HepG2 (cell line): ENCODE results near the gene GGA1. TPM values are rescaled to one million over a fixed set of nuclear protein-coding genes. Genes with fewer than 3 reads are reported as not detected.

ENCODE experiments used
- ATAC-seq: fragments of 200-7000 bp; cut with Tn5 transposase; 3 replicates; pipeline ENCODE4 v1.9.1; 2020; ENCODE audit warnings: mild to moderate bottlenecking, moderate library complexity
- BruUV-seq: library from RNA; stranded (reverse); fragments of 400-500 nt; replicated peaks from 2 replicates; lab custom pipeline; 2021; lab: Mats Ljungman, UMichigan
- CTCF ChIA-PET: fragments of 300-600 bp; formaldehyde crosslinking; extraction: SDS; loops from one replicate; lab custom pipeline; 2021; ENCODE audit warnings: low total read pairs, inconsistent platforms, low intra/inter-chr PET ratio; lab: Yijun Ruan, JAX
- POLR2A ChIA-PET: fragments of 350-600 bp; sonication (Branson Sonifier 250); formaldehyde crosslinking; loops from one replicate; lab custom pipeline; 2020; ENCODE audit warnings: antibody characterized with exemption, inconsistent platforms; lab: Yijun Ruan, JAX
- DNase-seq: peaks from one replicate; pipeline ENCODE4 v3.0.0-alpha.2; 2015; ENCODE audit warnings: low spot score
- FAIRE-seq: peaks from 3 replicates; lab custom pipeline; 2011; peaks lifted over from hg19 to GRCh38; lab: Jason Lieb, UNC
- H2AFZ ChIP-seq: one replicate; pipeline ENCODE4 v1.6.1; 2011; ENCODE audit warnings: low read length, inconsistent platforms
- H3K27ac ChIP-seq: fragments of 300-600 bp; 3 replicates; pipeline ENCODE4 v1.8.0; 2011; ENCODE audit warnings: mixed run types, mild to moderate bottlenecking, mixed read lengths, low read length, inconsistent platforms; ENCODE audit not compliant: insufficient read depth; ENCODE audit errors: extremely low read length
- H3K27me3 ChIP-seq, 2 experiments: fragments of 200-600 bp in 1 of 2; 2 replicates in 1 of 2; 3 replicates in 1 of 2; pipeline versions ENCODE4 v1.6.0 to v1.8.0; 2011; ENCODE audit warnings: low read length in 2 of 2, mild to moderate bottlenecking in 2 of 2, moderate library complexity in 2 of 2, inconsistent platforms in 1 of 2; ENCODE audit not compliant: insufficient read depth in 2 of 2, control insufficient read depth in 1 of 2
- H3K36me3 ChIP-seq, 2 experiments: fragments of 200-600 bp in 1 of 2; replicated peaks in 1 of 2; 2 replicates in 1 of 2; 3 replicates in 1 of 2; pipeline versions ENCODE4 v1.5.1 to v1.8.0; 2011; ENCODE audit warnings: low read length in 2 of 2, inconsistent platforms in 1 of 2; ENCODE audit not compliant: insufficient read depth in 2 of 2, control insufficient read depth in 1 of 2
- H3K4me1 ChIP-seq: 2 replicates; pipeline ENCODE4 v1.5.1; 2012; ENCODE audit warnings: low read length, inconsistent platforms; ENCODE audit not compliant: insufficient read depth
- H3K4me2 ChIP-seq: 2 replicates; pipeline ENCODE4 v1.6.0; 2011; ENCODE audit warnings: low read depth, low read length, inconsistent platforms
- H3K4me3 ChIP-seq, 3 experiments: fragments of 200-600 bp in 1 of 3; sonication (generic), shearing (Covaris generic) in 1 of 3; replicated peaks in 1 of 3; 2 replicates each; pipeline ENCODE4 v1.5.1; 2011 to 2016; ENCODE audit warnings: low read length in 3 of 3, inconsistent platforms in 2 of 3, low read depth in 2 of 3, mild to moderate bottlenecking in 2 of 3, control low read depth in 1 of 3, mixed read lengths in 1 of 3; ENCODE audit not compliant: insufficient read depth in 1 of 3
- H3K79me2 ChIP-seq: one replicate; pipeline ENCODE4 v1.6.1; 2011; ENCODE audit warnings: low read length, inconsistent platforms; ENCODE audit not compliant: insufficient read depth
- H3K9ac ChIP-seq: 2 replicates; pipeline ENCODE4 v1.6.0; 2011; ENCODE audit warnings: mild to moderate bottlenecking, low read depth, low read length, inconsistent platforms; ENCODE audit not compliant: insufficient read depth
- H3K9me3 ChIP-seq: 2 replicates; pipeline ENCODE4 v1.5.1; 2012; ENCODE audit warnings: mild to moderate bottlenecking, low read length
- H4K20me1 ChIP-seq: 2 replicates; pipeline ENCODE4 v1.6.0; 2011; ENCODE audit warnings: inconsistent platforms, mild to moderate bottlenecking, low read length, moderate library complexity; ENCODE audit not compliant: insufficient read depth
- BRF2 ChIP-seq: sonication (generic); formaldehyde crosslinking; IDR thresholded peaks from 2 replicates; pipeline ENCODE4 v1.8.1; 2022; ENCODE audit warnings: mild to moderate bottlenecking, missing genetic modification reagents
- DNMT3B ChIP-seq: conservative IDR thresholded peaks from 2 replicates; pipeline ENCODE4 v1.6.1; 2016; ENCODE audit warnings: missing biosample characterization, control low read depth
- DRAP1 ChIP-seq: IDR thresholded peaks from 2 replicates; pipeline ENCODE4 v1.6.1; 2016; ENCODE audit warnings: missing genetic modification reagents, missing compliant biosample characterization
- FOXJ3 ChIP-seq: sonication (generic); formaldehyde crosslinking; IDR thresholded peaks from 2 replicates; pipeline ENCODE4 v1.4.0; 2020; ENCODE audit warnings: missing genetic modification reagents, mild to moderate bottlenecking, borderline replicate concordance
- HBP1 ChIP-seq: IDR thresholded peaks from 2 replicates; pipeline ENCODE4 v1.6.1; 2016; ENCODE audit warnings: low read depth, control low read depth
- HNRNPL ChIP-seq: fragments of 200-400 bp; formaldehyde crosslinking; IDR thresholded peaks from 2 replicates; pipeline ENCODE4 v1.6.1; 2017; ENCODE audit warnings: mild to moderate bottlenecking, low read depth, low read length
- KDM5B ChIP-seq: sonication (generic); formaldehyde crosslinking; IDR thresholded peaks from 2 replicates; pipeline ENCODE4 v1.4.0; 2020; ENCODE audit warnings: missing genetic modification reagents, mild to moderate bottlenecking, borderline replicate concordance
- NCOA5 ChIP-seq: sonication (generic); formaldehyde crosslinking; IDR thresholded peaks from 2 replicates; pipeline ENCODE4 v1.4.0; 2020; ENCODE audit warnings: missing genetic modification reagents
- SIX4 ChIP-seq: sonication (generic); formaldehyde crosslinking; IDR thresholded peaks from 2 replicates; pipeline ENCODE4 v1.4.0; 2020; ENCODE audit warnings: missing genetic modification reagents
- STAT6 ChIP-seq: sonication (generic); formaldehyde crosslinking; IDR thresholded peaks from 2 replicates; pipeline ENCODE4 v1.4.0; 2020; ENCODE audit warnings: missing genetic modification reagents, mild to moderate bottlenecking, borderline replicate concordance
- YEATS4 ChIP-seq: sonication (generic); formaldehyde crosslinking; IDR thresholded peaks from 2 replicates; pipeline ENCODE4 v1.4.0; 2020; ENCODE audit warnings: missing genetic modification reagents, borderline replicate concordance
- ZMYM3 ChIP-seq: sonication (generic); formaldehyde crosslinking; IDR thresholded peaks from 2 replicates; pipeline ENCODE4 v1.5.1; 2020; ENCODE audit warnings: mild to moderate bottlenecking, missing genetic modification reagents
- ZNF10 ChIP-seq: sonication (generic); formaldehyde crosslinking; IDR thresholded peaks from 2 replicates; pipeline ENCODE4 v1.4.0; 2020; ENCODE audit warnings: mild to moderate bottlenecking, low read depth, missing genetic modification reagents, borderline replicate concordance
- ZNF143 ChIP-seq: sonication (generic); formaldehyde crosslinking; IDR thresholded peaks from 2 replicates; pipeline ENCODE4 v1.4.0; 2020; ENCODE audit warnings: missing genetic modification reagents
- ZNF275 ChIP-seq: sonication (generic); formaldehyde crosslinking; IDR thresholded peaks from 2 replicates; pipeline ENCODE4 v1.8.0; 2022; ENCODE audit warnings: missing genetic modification reagents, mild to moderate bottlenecking, inconsistent platforms, borderline replicate concordance
- ZNF558 ChIP-seq: sonication (generic); formaldehyde crosslinking; IDR thresholded peaks from 2 replicates; pipeline ENCODE4 v1.9.0; 2022; ENCODE audit warnings: mild to moderate bottlenecking, missing genetic modification reagents, borderline replicate concordance
- ZNF652 ChIP-seq: IDR thresholded peaks from 2 replicates; pipeline ENCODE4 v1.6.1; 2016; ENCODE audit warnings: low read depth, borderline replicate concordance
- WGBS: methylation state at CpG from one replicate; pipeline ENCODE4 v1.1.6; 2017; ENCODE audit warnings: low lambda C conversion rate; 5-methylcytosine and 5-hydroxymethylcytosine counted together
- in situ Hi-C: cut with HindIII; loops from 2 replicates; pipeline ENCODE4 v1.10.0; 2017; ENCODE audit warnings: low pct_unique_long_range_greater_than_20kb; ENCODE audit not compliant: extremely low pct_ligation_motif_present
- intact Hi-C: fragments of 100-400 bp; cut with micrococcal nuclease; formaldehyde crosslinking; loops from one replicate; pipeline ENCODE4 v1.10.0; 2022; ENCODE audit not compliant: unreplicated experiment
- polyA plus RNA-seq, 8 experiments: library from polyadenylated mRNA; depleted of rRNA in 3 of 8; stranded (reverse) in 7 of 8; unstranded in 1 of 8; fragments of >200 nt; fragmentation: Illumina TruSeq in 4 of 8; extraction: Trizol in 4 of 8; gene quantifications; 2 replicates each; pipeline versions ENCODE4 v1.2.1 to v1.2.3, GENCODE V29; 2011 to 2016; ENCODE audit warnings: low read depth in 4 of 8, missing spikeins in 1 of 8, mixed read lengths in 1 of 8; ENCODE audit not compliant: insufficient read depth in 1 of 8
- total RNA-seq, 5 experiments: library from RNA; depleted of rRNA; stranded (reverse); fragments of >200 nt; fragmentation: Illumina TruSeq; extraction: Trizol; gene quantifications; 2 replicates each; pipeline ENCODE4 v1.2.3, GENCODE V29; 2016; ENCODE audit warnings: low read depth in 1 of 5

Gene GGA1
- total and polyA plus RNA-seq, 2 of the 13 experiments (the other 11 are each of a cell fraction or from before 2014, with no cell fraction given) = 29.1 to 87.2 TPM

- H3K79me2 ChIP-seq = no peaks in the 10 kb centered on the region
- H2AFZ ChIP-seq = no peak overlapping the region
- ChIA-PET POLR2A (interaction anchor here (1.1 to 6.0 kb wide), 4 partner anchors 9 to 68 kb away, joined by 4 to 120 read pairs (median 20); partner anchors contain the start of genes NOL12 and PDXP), CTCF (no interaction called here)
- peaks cover 0 to 2% of the 10 kb centered on the region in 2 experiments; a peak in 1 of 5 replicates for H3K36me3 ChIP-seq
- H3K9ac ChIP-seq = peak overlapping the region; percentile 71
- no peaks in the 10 kb centered on the region for H4K20me1 ChIP-seq
- intact Hi-C loops (no loop called here), in situ Hi-C loops (no loop called here)
- WGBS = 5% methylated on average over 12 of the region's 17 CpGs
- no peaks in the 10 kb centered on the region for H3K9me3 ChIP-seq
- H3K4me2 ChIP-seq = peak overlapping the region; percentile 96
- DNase-seq = no peak
- peak overlapping the region; percentile 33 for H3K27ac ChIP-seq
- no peaks in the 10 kb centered on the region for H3K27me3 ChIP-seq
- peak; percentile 17 for ATAC-seq
- H3K4me1 ChIP-seq = peaks cover 46% of the 10 kb centered on the region
- H3K4me3 ChIP-seq = peak overlapping the region; percentile 57 to 71 (median 59)
- FAIRE-seq = no peak
- BruUV-seq = TSS peak; percentile 64
- TF ChIP-seq NCOA5 (CRISPR knock-in tag) (no peak), FOXJ3 (CRISPR knock-in tag) (no peak), KDM5B (CRISPR knock-in tag) (no peak), ZNF652 (CRISPR knock-in tag) (peak; percentile 61; the same call in 1 of the 2 replicates), SIX4 (no peak), ZMYM3 (CRISPR knock-in tag) (0 out of 2 replicates have a peak, but pooled peaks have one; percentile 23), DRAP1 (no peak), ZNF10 (CRISPR knock-in tag) (no peak), ZNF558 (CRISPR knock-in tag) (no peak), DNMT3B (CRISPR knock-in tag) (no peak), ZNF143 (no peak), ZNF275 (no peak), HBP1 (no peak), BRF2 (CRISPR knock-in tag) (no peak), YEATS4 (CRISPR knock-in tag) (0 out of 2 replicates have a peak, but pooled peaks have one; percentile 3), HNRNPL (peak; percentile 77), STAT6 (CRISPR knock-in tag) (no peak)
Measured at GRCh38 chr22:37675930-37676735, 67.5 kb downstream of the GGA1 start.
